Caki2 (cell line): ENCODE results near the gene AMN. TPM values are rescaled to one million over a fixed set of nuclear protein-coding genes. Genes with fewer than 3 reads are reported as not detected.

Experiments used
- DNase-seq: peaks from one replicate; pipeline ENCODE4 v3.0.0-alpha.2; 2015; ENCODE audit warnings: low read depth
- in situ Hi-C: cut with HindIII; loops from 2 replicates; pipeline ENCODE4 v1.10.0; 2016; ENCODE audit warnings: low sequenced_read_pairs, low pct_unique_long_range_greater_than_20kb, mixed read lengths
- total RNA-seq: library from RNA; depleted of rRNA; stranded (reverse); fragments of >200 nt; shearing (Covaris generic); gene quantifications from 2 replicates; pipeline ENCODE4 v1.2.3, GENCODE V29; 2014; ENCODE audit warnings: low replicate concordance

Gene AMN
- total RNA-seq, 1 experiment from 2014 or later: 1.5 TPM

DNA sequence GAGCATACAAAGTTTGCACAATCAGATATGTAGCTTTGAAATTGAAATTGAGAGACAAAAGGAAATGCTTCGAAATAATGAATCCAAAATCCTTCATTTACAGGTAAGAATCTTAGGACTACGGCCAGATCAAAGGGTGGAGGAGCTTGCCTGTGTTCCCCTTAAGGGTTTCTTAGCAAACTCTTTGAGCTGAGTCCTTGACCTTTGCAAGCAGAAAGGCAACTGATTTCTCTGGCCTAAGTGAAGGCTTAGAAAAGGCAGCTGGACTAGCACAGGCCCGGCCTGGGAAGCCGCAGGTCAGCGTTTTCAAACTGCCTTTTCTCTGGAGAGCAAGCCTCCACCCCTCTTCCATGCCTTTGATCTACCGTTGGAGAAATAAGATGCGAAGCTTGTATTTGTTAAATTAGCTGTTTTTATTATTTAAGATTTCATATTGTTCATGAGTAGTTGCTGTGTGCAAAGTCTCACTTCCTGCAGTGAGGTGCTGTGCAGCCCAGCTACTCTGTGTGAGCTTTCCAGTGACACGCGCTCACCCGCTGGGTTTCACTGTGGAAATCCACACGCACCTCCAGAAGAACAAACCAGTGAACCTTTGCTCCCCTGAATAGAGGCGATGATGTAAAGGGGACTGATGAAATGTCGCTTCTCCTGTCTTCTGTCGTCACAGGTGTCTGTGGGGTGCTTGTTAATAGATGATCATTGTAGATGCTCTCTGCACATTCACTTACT, 25.0 kb upstream of the AMN start:
- in situ Hi-C loops: no loop called here
- DNase-seq: no peak

GRCh38 chr14:102898298-102898697, 24.2 kb upstream of the AMN start:
- no peak for DNase-seq
- in situ Hi-C loops: no loop called here

DNA sequence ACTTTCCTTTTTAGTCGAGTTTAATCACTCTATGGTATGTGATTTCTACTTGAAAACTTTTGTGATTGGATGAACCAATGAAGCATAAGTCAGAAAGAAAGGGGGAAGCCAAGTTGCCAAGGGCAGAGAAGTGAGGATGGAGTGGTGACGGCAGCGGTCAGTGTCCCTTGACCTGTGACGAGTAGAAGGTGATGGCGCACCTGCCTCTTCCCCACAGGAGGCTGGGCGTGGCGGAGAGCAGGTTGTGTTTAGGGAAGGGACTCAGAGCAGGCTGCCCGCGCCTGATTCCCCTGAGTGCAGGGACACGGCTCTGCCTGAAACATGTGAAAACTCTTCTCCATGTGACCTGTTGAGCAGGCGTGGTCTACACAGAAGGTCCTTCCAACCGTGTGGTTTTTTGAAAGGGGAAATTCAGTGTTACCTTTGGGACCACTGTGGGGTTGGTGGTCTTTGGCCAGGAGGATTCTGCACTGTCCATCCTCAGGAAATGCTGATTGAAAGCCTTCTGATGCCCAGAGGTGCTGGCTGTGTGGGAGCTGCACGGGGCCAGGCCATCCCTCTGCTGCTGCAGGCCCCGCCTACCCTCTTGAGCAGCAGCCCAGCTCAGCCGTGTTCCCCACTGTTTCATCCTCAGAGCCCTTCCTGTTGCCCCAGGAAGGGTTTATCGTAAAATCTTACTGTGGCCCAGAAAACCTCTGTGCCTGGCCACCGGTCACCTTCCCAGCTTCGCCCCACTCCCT, 23.5 kb upstream of the AMN start:
- in situ Hi-C loops: no loop called here
- DNase-seq: no peak

GRCh38 chr14:102899516-102899900, 23.0 kb upstream of the AMN start:
- in situ Hi-C loops: no loop called here
- no peak for DNase-seq

- DNase-seq: no peak
- in situ Hi-C loops: no loop called here
Observed at GRCh38 chr14:102900631-102901571, 21.6 kb upstream of the AMN start.

DNA sequence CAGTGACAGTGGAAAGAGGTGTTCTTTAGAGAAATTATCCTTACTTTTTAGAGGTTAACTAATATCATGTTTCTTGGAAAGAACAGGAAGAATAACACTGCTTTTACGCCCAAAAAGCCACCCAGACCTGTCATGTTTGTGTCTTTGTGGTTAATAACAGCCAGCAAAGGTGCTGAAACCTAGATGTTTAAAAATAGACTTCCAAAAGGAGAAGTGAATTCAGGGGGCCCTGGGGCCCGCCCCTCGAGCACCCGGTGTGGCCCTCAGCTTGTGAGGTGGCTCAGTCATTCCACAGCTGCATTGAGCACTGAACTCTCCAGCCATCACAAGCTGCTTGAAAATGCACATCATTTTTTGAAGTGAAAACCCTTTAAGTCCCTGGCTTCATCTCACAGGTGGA, 20.8 kb upstream of the AMN start:
- DNase-seq: no peak
- in situ Hi-C loops: no loop called here

DNA sequence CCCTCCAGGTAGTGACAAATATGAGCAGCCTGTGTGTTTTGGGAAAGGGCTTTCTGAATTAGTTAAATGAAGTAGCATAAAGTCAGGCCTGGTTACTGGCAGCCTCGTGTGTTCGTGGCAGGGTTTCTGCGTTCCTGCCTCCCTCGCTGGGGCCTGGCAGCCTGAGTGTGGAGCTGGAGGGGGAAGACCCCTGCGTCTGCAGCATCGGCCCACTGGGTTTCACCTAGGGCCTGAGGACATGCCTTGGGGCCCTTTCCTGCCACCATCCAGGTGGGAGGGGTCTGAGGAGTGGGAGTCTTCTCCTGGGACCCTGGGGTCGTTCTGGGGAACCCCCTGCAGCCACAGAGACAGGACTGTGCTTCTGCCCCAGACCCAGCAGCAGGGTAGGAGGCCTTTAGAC, 20.4 kb upstream of the AMN start:
- no peak for DNase-seq
- in situ Hi-C loops: no loop called here

DNA sequence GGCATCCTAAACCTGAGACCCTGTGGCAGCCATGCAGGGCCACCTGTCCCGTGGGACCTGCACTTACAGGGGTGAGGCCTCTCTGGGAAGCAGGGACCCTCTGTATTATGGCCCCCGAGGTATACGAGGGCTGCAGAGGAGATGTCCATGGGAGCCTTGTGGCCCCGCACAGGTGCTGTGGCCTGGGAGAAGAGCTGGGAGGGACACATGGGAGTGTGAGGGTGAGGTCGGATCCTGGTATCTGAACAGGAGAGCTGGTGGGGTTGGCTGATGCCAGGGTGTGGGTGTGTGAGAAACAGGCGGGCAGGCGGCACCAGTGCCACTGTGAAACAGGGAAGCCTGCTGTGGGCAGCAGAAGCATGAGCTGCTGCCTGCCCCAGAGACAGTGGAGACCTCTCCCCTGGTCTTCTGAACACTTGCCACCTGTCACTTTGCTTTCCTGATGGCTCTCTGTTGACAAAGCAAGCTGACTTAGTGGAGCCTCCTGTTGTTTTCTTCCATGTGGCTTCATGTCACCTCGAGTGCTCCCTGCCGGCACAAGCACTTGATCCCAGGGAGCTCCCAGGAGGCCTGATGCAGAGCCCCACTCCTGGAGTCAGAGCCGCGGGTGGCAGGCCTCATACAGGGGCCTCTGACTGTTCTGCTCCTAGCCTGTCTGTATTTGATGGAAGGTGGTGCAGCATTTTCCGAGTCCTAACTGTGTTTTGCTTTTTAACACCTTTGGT, 19.8 kb upstream of the AMN start:
- DNase-seq: no peak
- in situ Hi-C loops: no loop called here

- in situ Hi-C loops: no loop called here
- no peak for DNase-seq
Observed at GRCh38 chr14:102903248-102903888, 19.1 kb upstream of the AMN start.

DNA sequence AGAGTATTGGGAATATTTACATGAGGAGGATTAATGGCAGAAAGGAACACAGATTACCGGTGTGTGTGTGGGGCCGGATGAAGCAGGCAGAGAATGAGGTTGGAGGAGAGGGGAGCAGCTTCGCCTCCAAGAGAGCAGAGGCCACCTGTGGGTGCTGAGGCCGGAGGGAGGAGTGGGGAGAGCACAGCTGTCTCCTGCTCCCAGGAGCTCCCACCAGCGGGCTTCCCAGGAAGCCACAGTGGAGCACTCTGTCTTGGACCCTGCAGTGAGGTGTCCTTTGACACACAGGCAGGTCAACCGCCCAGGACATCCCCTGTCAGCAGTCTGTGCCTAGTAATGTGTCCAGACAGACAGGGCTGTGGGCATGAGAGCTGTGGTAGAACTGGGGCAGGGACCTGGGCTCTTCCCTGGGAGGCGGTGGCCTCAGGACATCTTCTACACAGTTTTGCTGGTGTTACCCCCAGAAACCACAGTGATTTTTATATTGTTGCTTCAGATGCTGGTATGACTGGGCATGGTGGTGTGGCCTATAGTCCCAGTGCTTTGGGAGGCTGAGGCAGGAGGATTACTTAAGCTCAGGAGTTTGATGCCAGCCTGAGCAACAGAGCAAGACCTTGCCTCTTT, 18.5 kb upstream of the AMN start:
- in situ Hi-C loops: no loop called here
- DNase-seq: no peak

- in situ Hi-C loops: no loop called here
- no peak for DNase-seq
Observed at GRCh38 chr14:102905116-102906108, 17.1 kb upstream of the AMN start.

GRCh38 chr14:102906616-102907302, 15.7 kb upstream of the AMN start:
- in situ Hi-C loops: no loop called here
- no peak for DNase-seq

DNA sequence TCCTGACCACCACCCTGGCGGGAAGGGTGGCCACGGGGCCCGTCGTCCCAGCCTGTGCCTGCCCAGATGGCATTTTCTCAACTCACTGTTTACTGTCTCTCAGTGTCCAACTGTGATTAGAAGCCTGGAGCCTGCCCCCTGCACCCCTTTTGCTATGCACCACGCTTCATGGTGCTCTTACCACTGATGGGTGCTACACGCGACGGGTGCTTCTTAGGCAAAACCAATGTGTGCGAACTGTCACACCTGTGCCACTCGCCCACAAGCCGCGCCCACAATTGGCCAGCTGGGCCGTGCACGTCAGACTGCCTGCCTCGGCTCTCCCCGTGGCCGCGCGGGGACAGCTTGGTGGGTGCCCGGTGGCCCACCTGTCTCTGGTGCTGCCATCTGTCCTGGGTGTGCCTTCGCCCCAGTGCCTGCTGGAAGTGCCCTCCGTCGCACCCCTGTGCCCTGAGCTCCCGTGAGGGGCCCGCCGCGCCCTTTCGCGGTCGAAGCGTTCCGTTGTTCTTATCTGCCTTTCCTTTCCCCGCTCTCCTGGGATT, 15.1 kb upstream of the AMN start:
- in situ Hi-C loops: no loop called here
- DNase-seq: no peak

DNA sequence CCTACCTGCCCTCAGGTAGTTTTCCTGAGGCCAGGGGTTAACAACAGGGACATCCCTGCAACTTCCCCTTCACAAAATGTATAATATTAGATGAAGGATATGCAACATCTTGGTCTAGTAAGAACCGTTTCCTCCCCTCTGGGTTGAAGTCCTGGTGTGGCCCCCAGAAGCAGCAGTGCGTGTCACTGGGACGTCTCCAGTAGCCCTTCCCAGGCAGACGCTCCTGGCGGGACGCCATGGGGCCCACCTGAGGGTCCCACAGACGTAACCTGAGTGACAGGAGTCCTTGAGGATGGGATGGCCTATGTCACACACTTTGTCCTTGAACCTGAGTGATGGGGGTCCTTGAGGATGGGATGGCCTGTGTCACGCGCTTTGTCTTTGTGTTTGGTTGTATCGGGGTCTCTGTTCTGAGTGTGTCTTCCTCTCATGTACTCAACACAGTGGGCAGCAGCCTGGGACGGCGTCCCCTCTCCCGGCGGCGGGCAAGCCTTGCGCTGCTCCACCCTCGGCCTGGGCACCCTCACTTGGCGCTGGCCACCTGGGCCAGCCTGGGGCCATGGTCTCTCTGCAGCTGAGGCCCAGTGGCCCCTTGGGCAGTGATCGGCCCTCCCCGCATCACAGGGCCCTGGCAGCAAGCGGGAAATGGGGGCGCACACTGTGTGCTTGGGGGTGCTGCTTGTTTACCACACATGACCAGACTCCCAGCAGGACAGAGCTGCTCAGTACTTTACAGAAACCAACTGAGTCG, 14.3 kb upstream of the AMN start:
- in situ Hi-C loops: no loop called here
- DNase-seq: no peak
